ENCODE measurements around the gene MRPL1.
"Not testable (repeated sequence)": the region's sequence is repeated elsewhere in the genome, so short reads cannot be mapped to it uniquely, and the experiment has no call there.

Gene MRPL1

DNA sequence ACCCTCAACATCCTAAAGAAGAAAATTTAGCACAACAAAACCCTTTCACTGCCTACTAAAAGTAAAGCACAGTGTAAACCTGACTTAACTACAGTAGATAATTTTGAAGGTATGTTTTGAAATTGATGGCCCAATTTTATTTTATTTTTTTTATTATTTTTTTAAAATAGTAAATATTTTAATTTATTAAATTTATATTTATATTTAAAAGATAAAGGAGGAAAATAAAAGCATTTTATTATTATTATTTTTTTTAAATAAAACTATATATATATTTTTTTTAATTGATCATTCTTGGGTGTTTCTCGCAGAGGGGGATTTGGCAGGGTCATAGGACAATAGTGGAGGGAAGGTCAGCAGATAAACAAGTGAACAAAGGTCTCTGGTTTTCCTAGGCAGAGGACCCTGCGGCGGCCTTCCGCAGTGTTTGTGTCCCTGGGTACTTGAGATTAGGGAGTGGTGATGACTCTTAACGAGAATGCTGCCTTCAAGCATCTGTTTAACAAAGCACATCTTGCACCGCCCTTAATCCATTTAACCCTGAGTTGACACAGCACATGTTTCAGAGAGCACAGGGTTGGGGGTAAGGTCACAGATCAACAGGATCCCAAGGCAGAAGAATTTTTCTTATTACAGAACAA lies 120.4 kb downstream of the MRPL1 start:
- peak; percentile 46 for DNase-seq (ENCODE audit: low spot score)

DNA sequence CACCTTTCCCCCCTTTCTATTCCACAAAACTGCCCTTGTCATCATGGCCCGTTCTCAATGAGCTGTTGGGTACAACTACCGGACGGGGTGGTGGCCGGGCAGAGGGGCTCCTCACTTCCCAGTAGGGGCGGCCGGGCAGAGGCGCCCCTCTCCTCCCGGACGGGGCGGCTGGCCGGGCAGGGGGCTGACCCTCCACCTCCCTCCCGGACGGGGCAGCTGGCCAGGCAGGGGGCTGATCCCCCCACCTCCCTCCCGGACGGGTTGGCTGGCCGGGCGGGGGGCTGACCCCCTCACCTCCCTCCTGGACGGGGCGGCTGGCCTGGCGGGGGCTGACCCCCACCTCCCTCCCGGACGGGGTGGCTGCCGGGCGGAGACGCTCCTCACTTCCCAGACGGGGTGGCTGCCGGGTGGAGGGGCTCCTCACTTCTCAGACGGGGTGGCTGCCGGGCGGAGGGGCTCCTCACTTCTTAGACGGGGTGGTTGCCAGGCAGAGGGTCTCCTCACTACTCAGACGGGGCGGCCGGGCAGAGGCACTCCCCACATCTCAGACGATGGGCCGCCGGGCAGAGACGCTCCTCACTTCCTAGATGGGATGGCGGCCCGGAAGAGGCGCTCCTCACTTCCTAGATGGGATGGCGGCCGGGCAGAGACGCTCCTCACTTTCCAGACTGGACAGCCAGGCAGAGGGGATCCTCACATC lies 121.1 kb downstream of the MRPL1 start:
- DNase-seq (ENCODE audit: low spot score) = not testable (repeated sequence)

DNA sequence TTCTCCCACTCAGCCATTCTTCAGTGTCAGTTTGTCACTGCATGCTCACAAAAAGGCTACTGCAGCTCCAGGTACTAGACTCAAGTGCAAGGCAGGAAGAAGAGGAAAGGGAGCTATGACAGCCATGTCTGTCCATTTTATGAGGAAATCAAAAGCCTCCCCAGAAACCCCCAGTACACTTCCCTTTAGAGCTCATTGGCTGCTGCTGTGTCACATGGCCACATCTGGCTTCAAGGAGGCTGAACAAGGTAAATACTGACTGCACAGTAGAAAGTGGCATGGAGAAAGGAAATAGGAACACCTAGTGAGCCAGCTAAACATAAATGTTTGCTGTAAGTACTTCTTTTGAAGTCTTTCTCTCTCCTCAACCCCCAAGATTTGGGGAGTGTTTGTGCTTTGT lies 127.3 kb downstream of the MRPL1 start:
- DNase-seq (ENCODE audit: low spot score) = peak; percentile 7

DNA sequence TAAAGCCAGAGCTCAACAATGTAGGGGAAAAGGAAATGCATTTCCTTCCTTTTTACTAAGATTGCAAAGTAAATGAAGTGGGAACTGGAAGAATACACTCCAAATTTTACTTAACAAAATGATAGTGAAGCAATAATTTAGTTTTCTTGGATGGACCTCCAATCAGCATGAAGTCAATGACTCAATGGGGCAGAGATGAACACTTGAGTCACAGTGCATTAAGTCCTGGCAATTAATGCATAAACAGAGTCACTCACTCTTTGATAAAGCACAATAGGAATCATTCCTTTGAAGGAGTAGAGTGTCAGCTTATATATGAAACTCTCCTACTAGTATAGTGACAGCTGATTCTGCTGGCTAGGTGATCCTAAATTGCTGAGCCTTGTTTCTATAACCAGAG lies 127.8 kb downstream of the MRPL1 start:
- no peak for DNase-seq (ENCODE audit: low spot score)

GRCh38 chr4:77990904-77991358 lies 128.3 kb downstream of the MRPL1 start:
- DNase-seq (ENCODE audit: low spot score) = peak; percentile 92

DNA sequence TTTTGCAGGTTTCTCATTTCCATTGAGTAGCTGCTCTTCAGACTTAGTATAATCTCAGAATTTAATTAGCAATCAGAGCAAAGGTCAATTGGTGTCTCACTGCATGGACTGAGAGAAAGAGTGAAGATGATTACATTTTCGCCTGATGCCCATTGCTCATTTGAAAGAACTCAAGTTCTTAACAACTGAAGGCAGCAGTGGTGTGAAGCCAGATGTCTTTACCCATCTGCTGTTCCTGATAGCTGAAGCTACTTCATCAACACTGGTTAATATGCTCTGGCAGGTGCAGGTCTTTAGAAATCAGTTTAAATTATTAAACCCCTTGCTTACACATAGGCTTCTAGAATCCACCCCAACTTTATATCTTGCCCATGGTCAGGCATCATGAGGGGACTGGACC lies 130.0 kb downstream of the MRPL1 start:
- peak; percentile 53 for DNase-seq (ENCODE audit: low spot score)

- peak; percentile 80 for DNase-seq (ENCODE audit: low spot score)
Measured at GRCh38 chr4:77994194-77994721, 131.6 kb downstream of the MRPL1 start.

DNA sequence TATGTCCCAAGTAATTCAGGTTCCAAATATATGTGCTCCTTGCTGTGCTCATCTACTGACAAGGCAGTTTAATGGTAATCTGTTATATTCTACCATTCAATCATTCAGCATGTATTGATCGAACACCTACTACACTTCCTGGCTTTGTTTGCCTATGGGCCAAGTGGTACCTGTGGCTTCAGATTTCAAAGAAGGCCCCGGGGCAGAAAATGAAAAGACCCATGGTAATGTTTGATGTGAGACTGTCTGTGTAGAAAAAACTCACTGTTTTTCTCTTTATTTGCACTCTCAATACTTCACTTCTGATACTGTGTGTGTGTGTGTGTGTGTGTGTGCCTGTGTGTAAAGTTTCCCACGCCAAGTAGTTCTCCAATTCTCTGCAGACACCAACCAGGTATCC lies 133.4 kb downstream of the MRPL1 start:
- no peak for DNase-seq (ENCODE audit: low spot score)

DNA sequence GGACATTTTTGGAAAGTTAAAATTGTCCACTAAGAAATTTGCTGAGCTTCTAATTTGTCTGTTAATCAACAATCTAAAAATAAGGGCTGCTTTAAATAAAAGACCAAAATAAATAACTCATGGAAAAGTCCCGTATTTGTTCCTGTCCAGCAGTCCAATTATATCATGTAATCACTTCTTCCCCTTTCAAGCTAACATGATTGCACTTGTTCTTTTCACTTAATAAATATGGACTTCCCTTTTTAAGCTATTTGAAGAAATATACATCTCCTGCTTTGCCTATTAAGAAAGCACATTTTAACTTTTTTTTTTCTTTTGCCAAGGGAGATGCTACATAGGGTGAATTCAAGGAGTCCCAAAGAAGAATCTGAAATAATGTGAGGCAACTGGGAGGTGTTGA lies 138.9 kb downstream of the MRPL1 start:
- no peak for DNase-seq (ENCODE audit: low spot score)

DNA sequence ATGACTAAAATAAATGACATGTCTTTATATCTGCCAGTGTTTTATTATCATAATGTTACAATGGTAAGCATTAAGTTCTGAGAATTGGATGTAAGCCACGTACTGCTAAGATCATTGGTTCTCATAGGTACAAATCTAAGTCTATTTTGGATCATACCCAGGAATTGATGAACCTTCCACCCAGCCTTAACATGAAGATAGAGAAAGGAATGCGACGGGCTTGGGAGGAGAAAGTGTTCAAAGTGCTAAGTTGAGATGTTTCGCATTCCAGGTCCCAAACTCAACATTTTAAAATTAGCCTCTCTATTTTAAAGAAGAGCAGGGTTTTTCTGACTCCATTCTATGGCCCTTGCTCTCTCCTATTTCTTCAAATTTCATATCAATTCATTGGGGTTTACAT lies 139.6 kb downstream of the MRPL1 start:
- no peak for DNase-seq (ENCODE audit: low spot score)

Small RNAs within 50 kb of the gene (small RNA-seq; reads per million reads assigned to genes)
- 0 reads per million in 2 experiments for gene AC112225.1
